K562 (cell line): Measurements from ENCODE around the gene FBXO10. TPM values are rescaled to one million over a fixed set of nuclear protein-coding genes. Genes with fewer than 3 reads are reported as not detected.

ENCODE experiments used
- BACH1 ChIP-seq: fragments of 200-800 bp; sonication (Bioruptor generic); IDR thresholded peaks from 2 replicates; pipeline ENCODE4 v1.6.1; 2016; ENCODE audit warnings: missing genetic modification characterization, missing compliant biosample characterization
- BMI1 ChIP-seq: fragments of 150-350 bp; IDR thresholded peaks from 2 replicates; pipeline ENCODE4 v1.6.1; 2014; ENCODE audit warnings: low read length
- CBX1 ChIP-seq: sonication (generic); IDR thresholded peaks from 2 replicates; pipeline ENCODE4 v1.6.1; 2016; ENCODE audit warnings: antibody characterized with exemption, low read depth, mild to moderate bottlenecking
- CHD1 ChIP-seq: fragments of 200-600 bp; sonication (generic); IDR thresholded peaks from one replicate; pipeline ENCODE4 v1.6.1; 2012; ENCODE audit warnings: mild to moderate bottlenecking, moderate library complexity, low read length, inconsistent platforms
- CHD4 ChIP-seq: fragments of 200-600 bp; sonication (generic); IDR thresholded peaks from 3 replicates; pipeline ENCODE4 v1.6.1; 2012; ENCODE audit warnings: low read depth, mild to moderate bottlenecking, mixed read lengths, low read length, inconsistent platforms; ENCODE audit not compliant: insufficient read depth, insufficient replicate concordance, poor library complexity, severe bottlenecking
- DACH1 ChIP-seq: fragments of 450-650 bp; IDR thresholded peaks from 2 replicates; pipeline ENCODE4 v1.6.1; 2018; ENCODE audit not compliant: partially characterized antibody
- ESRRA ChIP-seq: fragments of 450-650 bp; IDR thresholded peaks from 2 replicates; pipeline ENCODE4 v1.6.1; 2014; ENCODE audit warnings: low read depth, mild to moderate bottlenecking, moderate library complexity, borderline replicate concordance
- EWSR1 ChIP-seq: fragments of 450-650 bp; IDR thresholded peaks from 2 replicates; pipeline ENCODE4 v1.6.1; 2018; ENCODE audit warnings: borderline replicate concordance, mild to moderate bottlenecking, low read depth, moderate library complexity; ENCODE audit not compliant: partially characterized antibody
- HMG20B ChIP-seq: fragments of 250-450 bp; sonication (Bioruptor Pico); IDR thresholded peaks from 2 replicates; pipeline ENCODE4 v1.5.0; 2021; ENCODE audit warnings: mild to moderate bottlenecking
- KAT7 ChIP-seq: sonication (generic); formaldehyde crosslinking; IDR thresholded peaks from 2 replicates; pipeline ENCODE4 v1.8.0; 2022; ENCODE audit warnings: missing genetic modification reagents, mild to moderate bottlenecking, borderline replicate concordance
- KAT8 ChIP-seq: fragments of 450-650 bp; IDR thresholded peaks from 2 replicates; pipeline ENCODE4 v1.6.1; 2016; ENCODE audit warnings: low read depth, mild to moderate bottlenecking
- MEIS2 ChIP-seq: fragments of 450-650 bp; IDR thresholded peaks from 2 replicates; pipeline ENCODE4 v1.6.1; 2014; ENCODE audit warnings: mild to moderate bottlenecking; ENCODE audit not compliant: partially characterized antibody
- PCBP2 ChIP-seq: fragments of 200-400 bp; formaldehyde crosslinking; IDR thresholded peaks from 2 replicates; pipeline ENCODE4 v1.6.1; 2018; ENCODE audit warnings: low read length, low read depth, mild to moderate bottlenecking, moderate library complexity; ENCODE audit not compliant: poor library complexity, severe bottlenecking
- PHB2 ChIP-seq: fragments of 450-650 bp; IDR thresholded peaks from 2 replicates; pipeline ENCODE4 v1.6.1; 2017; ENCODE audit warnings: low read depth
- POLR2G ChIP-seq: fragments of 200-400 bp; formaldehyde crosslinking; IDR thresholded peaks from 2 replicates; pipeline ENCODE4 v1.6.1; 2017; ENCODE audit warnings: low read depth, mild to moderate bottlenecking, antibody characterized with exemption, low read length, moderate library complexity
- RBM17 ChIP-seq: fragments of 200-400 bp; formaldehyde crosslinking; IDR thresholded peaks from 2 replicates; pipeline ENCODE4 v1.6.1; 2017; ENCODE audit warnings: low read depth, mild to moderate bottlenecking, low read length, borderline replicate concordance
- RHOXF2B ChIP-seq: fragments of 250-450 bp; sonication (Bioruptor Pico); conservative IDR thresholded peaks from 2 replicates; pipeline ENCODE4 v1.5.1; 2021
- SIN3A ChIP-seq, 2 experiments: fragments of 150-350 bp in 1 of 2; IDR thresholded peaks; 2 replicates each; pipeline ENCODE4 v1.6.1; 2011 to 2016; ENCODE audit warnings: borderline replicate concordance in 2 of 2, low read depth in 2 of 2, low read length in 2 of 2, mild to moderate bottlenecking in 2 of 2, moderate library complexity in 2 of 2; ENCODE audit not compliant: control insufficient read depth in 1 of 2
- TSC22D4 ChIP-seq: fragments of 450-650 bp; IDR thresholded peaks from 2 replicates; pipeline ENCODE4 v1.6.1; 2016; ENCODE audit warnings: missing genetic modification characterization, missing biosample characterization, control low read depth
- YY1 ChIP-seq, 3 experiments: IDR thresholded peaks; 2 replicates each; pipeline ENCODE4 v1.6.1; 2011; ENCODE audit warnings: low read length in 2 of 3, mild to moderate bottlenecking in 2 of 3, moderate library complexity in 2 of 3, borderline replicate concordance in 1 of 3, control low read depth in 1 of 3, low read depth in 1 of 3; ENCODE audit not compliant: insufficient read depth in 3 of 3, insufficient replicate concordance in 2 of 3, control insufficient read depth in 1 of 3, insufficient read length in 1 of 3; ENCODE audit errors: extremely low read depth in 1 of 3
- ZBTB8A ChIP-seq: fragments of 450-650 bp; IDR thresholded peaks from 2 replicates; pipeline ENCODE4 v1.6.1; 2018; ENCODE audit warnings: mild to moderate bottlenecking, moderate library complexity; ENCODE audit not compliant: partially characterized antibody
- ZFX ChIP-seq: sonication (generic); formaldehyde crosslinking; IDR thresholded peaks from 2 replicates; pipeline ENCODE4 v1.8.0; 2022; ENCODE audit warnings: mild to moderate bottlenecking, missing genetic modification reagents, moderate library complexity
- ZNF197 ChIP-seq: fragments of 200-800 bp; sonication (Bioruptor generic); IDR thresholded peaks from 2 replicates; pipeline ENCODE4 v1.6.1; 2016; ENCODE audit warnings: low read depth, missing genetic modification characterization, missing compliant biosample characterization
- ZNF354B ChIP-seq: fragments of 250-450 bp; sonication (Bioruptor Pico); IDR thresholded peaks from 2 replicates; pipeline ENCODE4 v1.4.0; 2020
- ZNF696 ChIP-seq: fragments of 250-450 bp; sonication (Bioruptor Pico); conservative IDR thresholded peaks from 2 replicates; pipeline ENCODE4 v1.4.0; 2020; ENCODE audit warnings: mild to moderate bottlenecking, moderate library complexity
- ZNF699 ChIP-seq: fragments of 250-450 bp; sonication (Bioruptor Pico); IDR thresholded peaks from 2 replicates; pipeline ENCODE4 v1.8.0; 2021; ENCODE audit warnings: mild to moderate bottlenecking, moderate library complexity; ENCODE audit not compliant: insufficient replicate concordance
- ZNF79 ChIP-seq: fragments of 250-450 bp; sonication (Bioruptor Pico); IDR thresholded peaks from 2 replicates; pipeline ENCODE4 v1.4.0; 2020; ENCODE audit warnings: low read depth, mild to moderate bottlenecking, moderate library complexity
- polyA plus RNA-seq, 8 experiments: library from polyadenylated mRNA; depleted of rRNA in 4 of 8; stranded (reverse) in 5 of 8; unstranded in 3 of 8; fragments of >200 nt; fragmentation: Nextera tagmentation in 2 of 8; fragmentation: Illumina TruSeq in 1 of 8; extraction: Ambion mirVana in 2 of 8; extraction: Trizol in 1 of 8; gene quantifications; 2 replicates each; pipeline versions ENCODE4 v1.2.1 to v1.2.3, GENCODE V29; 2011 to 2014; ENCODE audit warnings: inconsistent platforms in 1 of 8, missing spikeins in 1 of 8
- total RNA-seq, 7 experiments: library from RNA; depleted of rRNA in 6 of 7; stranded (reverse); fragments of >200 nt in 6 of 7; fragmentation: Illumina TruSeq in 2 of 7; extraction: Trizol in 2 of 7; gene quantifications; 2 replicates each; pipeline versions ENCODE4 v1.2.1 to v1.2.3, GENCODE V29; 2011 to 2021; ENCODE audit warnings: low replicate concordance in 1 of 7
- TF ChIP-seq, protein P1 (sequence below): fragments of 450-650 bp; IDR thresholded peaks from 2 replicates; pipeline ENCODE4 v1.6.1; 2017; ENCODE audit warnings: mild to moderate bottlenecking, moderate library complexity

The FBXO10 gene
- total and polyA plus RNA-seq, 9 of the 15 experiments (the other 6 are each of a cell fraction or from before 2014, with no cell fraction given): 0.84 to 9.9 (median 6.0) TPM

DNA sequence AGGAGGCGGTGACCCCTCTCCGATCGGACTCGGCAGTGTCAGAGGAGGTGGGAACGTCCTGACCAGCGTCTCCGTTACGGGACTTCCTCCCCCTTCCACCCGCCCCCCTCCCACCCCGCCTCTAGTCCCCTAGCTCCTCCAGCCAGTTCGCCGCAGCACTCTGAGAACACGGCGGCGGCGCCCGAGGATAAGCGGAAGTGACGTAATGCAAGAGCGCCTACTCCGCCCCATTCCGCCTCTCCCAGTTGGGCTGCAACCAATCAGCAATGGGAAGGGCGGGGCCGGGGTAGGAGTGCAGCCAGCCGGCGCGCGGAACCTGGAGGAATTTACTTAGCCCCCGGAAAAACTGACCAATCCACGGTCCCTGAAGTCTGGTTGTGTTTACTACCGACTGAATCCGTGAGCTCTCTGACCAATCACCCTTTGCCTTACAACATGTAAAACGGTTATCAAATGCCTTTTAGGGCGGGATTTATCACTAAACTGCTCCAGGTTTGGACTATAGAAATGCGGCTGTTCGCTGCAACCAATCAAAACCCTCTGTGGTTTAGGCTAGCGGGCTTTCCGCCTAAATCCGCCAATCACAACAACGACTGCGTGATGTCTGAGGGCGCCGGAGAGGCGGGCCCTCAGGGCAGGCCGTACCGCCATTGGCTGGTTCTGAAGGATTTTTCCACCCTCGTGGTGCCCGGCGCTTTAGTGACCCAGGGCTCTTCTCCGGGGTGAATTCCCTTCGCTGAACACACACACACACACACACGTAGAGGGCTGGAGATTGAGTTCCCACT, 110.7 kb downstream of the FBXO10 start, which contains the start of gene ZBTB5 (continued):
- TF ChIP-seq EWSR1 (no peak), CHD4 (no peak), ZNF79 (CRISPR knock-in tag) (no peak), ZNF197 (CRISPR knock-in tag) (no peak), ZFX (CRISPR knock-in tag) (no peak), SIN3A (IDR thresholded peaks at IDR 0.05; ENCODE audit: borderline replicate concordance in 2 of 2, control insufficient read depth in 1 of 2, low read depth in 2 of 2, low read length in 2 of 2) (peak; percentile 8 to 73; a peak in 1 of 4 replicates), KAT7 (CRISPR knock-in tag) (0 out of 2 replicates have a peak, but pooled peaks have one; percentile 21), RBM17 (no peak), MEIS2 (peak; percentile 50), KAT8 (no peak), TSC22D4 (tag) (no peak), YY1 (IDR thresholded peaks at IDR 0.05; ENCODE audit: borderline replicate concordance in 1 of 3, control insufficient read depth in 1 of 3, extremely low read depth in 1 of 3, insufficient read depth in 3 of 3, insufficient read length in 1 of 3, insufficient replicate concordance in 2 of 3, low read depth in 1 of 3, low read length in 2 of 3) (peak in 1 of 3 experiments; percentile 71), ZNF699 (no peak), ESRRA (peak; percentile 84; the same call in 1 of the 2 replicates), DACH1 (no peak), CHD1 (no peak), POLR2G (peak; percentile 76), CBX1 (no peak), HMG20B (no peak), BACH1 (tag) (no peak), ZNF696 (no peak), PCBP2 (no peak), ZNF354B (no peak), ZBTB8A (no peak), BMI1 (no peak), RHOXF2B (CRISPR knock-in tag) (no peak), PHB2 (no peak)
- TF ChIP-seq, protein P1, sequence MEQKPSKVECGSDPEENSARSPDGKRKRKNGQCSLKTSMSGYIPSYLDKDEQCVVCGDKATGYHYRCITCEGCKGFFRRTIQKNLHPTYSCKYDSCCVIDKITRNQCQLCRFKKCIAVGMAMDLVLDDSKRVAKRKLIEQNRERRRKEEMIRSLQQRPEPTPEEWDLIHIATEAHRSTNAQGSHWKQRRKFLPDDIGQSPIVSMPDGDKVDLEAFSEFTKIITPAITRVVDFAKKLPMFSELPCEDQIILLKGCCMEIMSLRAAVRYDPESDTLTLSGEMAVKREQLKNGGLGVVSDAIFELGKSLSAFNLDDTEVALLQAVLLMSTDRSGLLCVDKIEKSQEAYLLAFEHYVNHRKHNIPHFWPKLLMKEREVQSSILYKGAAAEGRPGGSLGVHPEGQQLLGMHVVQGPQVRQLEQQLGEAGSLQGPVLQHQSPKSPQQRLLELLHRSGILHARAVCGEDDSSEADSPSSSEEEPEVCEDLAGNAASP: no peak
